HG03045 (cell line): ENCODE data around the gene SPTB.

Experiments
- ATAC-seq: cut with Tn5 transposase; IDR thresholded peaks from one replicate; pipeline ENCODE4 v1.9.1; 2021; ENCODE audit warnings: mild to moderate bottlenecking, moderate library complexity; ENCODE audit not compliant: unreplicated experiment

Gene SPTB

GRCh38 chr14:64717870-64718269 is 161.8 kb downstream of the SPTB start:
- ATAC-seq: no peak

GRCh38 chr14:64715628-64716412 is 163.9 kb downstream of the SPTB start:
- no peak for ATAC-seq

- no peak for ATAC-seq
Measured at GRCh38 chr14:64715146-64715627, 164.5 kb downstream of the SPTB start.

- ATAC-seq: no peak
Measured at GRCh38 chr14:64714432-64715025, 165.2 kb downstream of the SPTB start.

GRCh38 chr14:64713677-64714076 is 166.0 kb downstream of the SPTB start:
- ATAC-seq: no peak

GRCh38 chr14:64711039-64711438 is 168.7 kb downstream of the SPTB start:
- ATAC-seq: no peak

GRCh38 chr14:64709126-64709525 is 170.6 kb downstream of the SPTB start:
- ATAC-seq: no peak

- ATAC-seq: no peak
Measured at GRCh38 chr14:64708148-64709004, 171.3 kb downstream of the SPTB start.

- no peak for ATAC-seq
Measured at GRCh38 chr14:64707661-64708060, 172.0 kb downstream of the SPTB start.

- no peak for ATAC-seq
Measured at GRCh38 chr14:64706593-64707193, 173.0 kb downstream of the SPTB start.

GRCh38 chr14:64706119-64706592 is 173.6 kb downstream of the SPTB start:
- ATAC-seq: no peak

- ATAC-seq: no peak
Measured at GRCh38 chr14:64705381-64706118, 174.2 kb downstream of the SPTB start.

- no peak for ATAC-seq
Measured at GRCh38 chr14:64704743-64705380, 174.8 kb downstream of the SPTB start.

GRCh38 chr14:64704143-64704742 is 175.5 kb downstream of the SPTB start, which contains the start of gene PLEKHG3:
PLEKHG3 (plus strand) TSS chr14:64704424; CDS start chr14:64727632, 23,208 bp downstream.
- ATAC-seq: no peak

GRCh38 chr14:64703395-64704142 is 176.1 kb downstream of the SPTB start:
- ATAC-seq: no peak

- no peak for ATAC-seq
Measured at GRCh38 chr14:64702493-64703394, 177.0 kb downstream of the SPTB start.

- no peak for ATAC-seq
Measured at GRCh38 chr14:64701660-64702059, 178.0 kb downstream of the SPTB start.
